K562 (cell line): ENCODE measurements around the gene NFE2. TPM values are rescaled to one million over a fixed set of nuclear protein-coding genes. Genes with fewer than 3 reads are reported as not detected.

Experiments
- SAFB ChIP-seq: fragments of 200-400 bp; formaldehyde crosslinking; IDR thresholded peaks from 2 replicates; pipeline ENCODE4 v1.6.1; 2017; ENCODE audit warnings: low read depth, low read length, borderline replicate concordance
- SLC30A9 ChIP-seq: fragments of 250-450 bp; sonication (Bioruptor Pico); IDR thresholded peaks from 2 replicates; pipeline ENCODE4 v1.8.0; 2022; ENCODE audit warnings: mild to moderate bottlenecking, moderate library complexity
- ZNF444 ChIP-seq: fragments of 250-450 bp; sonication (Bioruptor Pico); IDR thresholded peaks from 2 replicates; pipeline ENCODE4 v1.4.0; 2020; ENCODE audit warnings: mild to moderate bottlenecking, moderate library complexity
- polyA plus RNA-seq, 8 experiments: library from polyadenylated mRNA; depleted of rRNA in 4 of 8; stranded (reverse) in 5 of 8; unstranded in 3 of 8; fragments of >200 nt; fragmentation: Nextera tagmentation in 2 of 8; fragmentation: Illumina TruSeq in 1 of 8; extraction: Ambion mirVana in 2 of 8; extraction: Trizol in 1 of 8; gene quantifications; 2 replicates each; pipeline versions ENCODE4 v1.2.1 to v1.2.3, GENCODE V29; 2011 to 2014; ENCODE audit warnings: inconsistent platforms in 1 of 8, missing spikeins in 1 of 8
- total RNA-seq, 7 experiments: library from RNA; depleted of rRNA in 6 of 7; stranded (reverse); fragments of >200 nt in 6 of 7; fragmentation: Illumina TruSeq in 2 of 7; extraction: Trizol in 2 of 7; gene quantifications; 2 replicates each; pipeline versions ENCODE4 v1.2.1 to v1.2.3, GENCODE V29; 2011 to 2021; ENCODE audit warnings: low replicate concordance in 1 of 7
- TF ChIP-seq, protein P1 (sequence below): fragments of 250-450 bp; sonication (Bioruptor Pico); IDR thresholded peaks from 2 replicates; pipeline ENCODE4 v1.9.0; 2021; ENCODE audit warnings: mild to moderate bottlenecking
- TF ChIP-seq, protein P2 (sequence below), 2 experiments: fragments of 450-650 bp; IDR thresholded peaks; 2 replicates each; pipeline ENCODE4 v1.6.1; 2016; ENCODE audit warnings: mild to moderate bottlenecking in 2 of 2, borderline replicate concordance in 1 of 2, low read depth in 1 of 2, moderate library complexity in 1 of 2
- TF ChIP-seq, protein P3 (sequence below): fragments of 450-650 bp; IDR thresholded peaks from 2 replicates; pipeline ENCODE4 v1.6.1; 2016

Gene NFE2
- total and polyA plus RNA-seq, 9 of the 15 experiments (the other 6 are each of a cell fraction or from before 2014, with no cell fraction given) = 12.3 to 282 (median 208) TPM

DNA sequence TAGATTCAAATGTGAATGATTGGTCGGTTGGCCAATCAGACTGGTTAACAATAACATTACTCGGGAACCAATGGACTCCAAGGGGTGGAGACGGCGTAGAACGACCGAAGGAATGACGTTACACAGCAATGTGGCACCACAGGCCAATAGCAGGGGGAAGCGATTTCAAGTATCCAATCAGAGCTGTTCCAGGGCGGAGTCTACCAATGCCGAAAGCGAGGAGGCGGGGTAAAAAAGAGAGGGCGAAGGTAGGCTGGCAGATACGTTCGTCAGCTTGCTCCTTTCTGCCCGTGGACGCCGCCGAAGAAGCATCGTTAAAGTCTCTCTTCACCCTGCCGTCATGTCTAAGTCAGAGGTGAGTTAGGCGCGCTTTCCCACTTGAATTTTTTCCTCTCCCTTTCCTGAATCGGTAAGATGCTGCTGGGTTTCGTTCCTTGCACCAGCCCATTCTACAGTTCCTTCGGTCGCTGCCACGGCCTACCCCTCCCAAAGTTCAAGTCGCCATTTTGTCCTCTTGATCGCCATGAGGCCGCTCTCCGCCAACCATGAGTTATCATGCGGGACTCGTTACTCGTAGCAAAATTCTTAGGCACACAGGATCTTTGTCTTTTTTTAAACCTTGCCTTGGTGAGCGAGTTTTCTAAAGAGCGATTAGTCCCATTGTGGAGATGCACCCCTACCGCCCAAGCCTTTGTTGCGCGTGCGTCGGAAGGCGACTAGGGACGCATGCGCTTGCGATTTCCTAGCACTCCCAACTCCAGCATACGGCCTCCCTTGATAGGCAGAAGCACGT lies 20.2 kb downstream of the NFE2 start, which contains the start of gene HNRNPA1 (continued):
- no peak for TF ChIP-seq SAFB
- no peak for TF ChIP-seq SLC30A9
- TF ChIP-seq, protein P1, sequence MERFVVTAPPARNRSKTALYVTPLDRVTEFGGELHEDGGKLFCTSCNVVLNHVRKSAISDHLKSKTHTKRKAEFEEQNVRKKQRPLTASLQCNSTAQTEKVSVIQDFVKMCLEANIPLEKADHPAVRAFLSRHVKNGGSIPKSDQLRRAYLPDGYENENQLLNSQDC (CRISPR knock-in tag) = peak; percentile 91; the same call in 1 of the 2 replicates
- TF ChIP-seq ZNF444 (CRISPR knock-in tag) = no peak
- TF ChIP-seq, protein P2, sequence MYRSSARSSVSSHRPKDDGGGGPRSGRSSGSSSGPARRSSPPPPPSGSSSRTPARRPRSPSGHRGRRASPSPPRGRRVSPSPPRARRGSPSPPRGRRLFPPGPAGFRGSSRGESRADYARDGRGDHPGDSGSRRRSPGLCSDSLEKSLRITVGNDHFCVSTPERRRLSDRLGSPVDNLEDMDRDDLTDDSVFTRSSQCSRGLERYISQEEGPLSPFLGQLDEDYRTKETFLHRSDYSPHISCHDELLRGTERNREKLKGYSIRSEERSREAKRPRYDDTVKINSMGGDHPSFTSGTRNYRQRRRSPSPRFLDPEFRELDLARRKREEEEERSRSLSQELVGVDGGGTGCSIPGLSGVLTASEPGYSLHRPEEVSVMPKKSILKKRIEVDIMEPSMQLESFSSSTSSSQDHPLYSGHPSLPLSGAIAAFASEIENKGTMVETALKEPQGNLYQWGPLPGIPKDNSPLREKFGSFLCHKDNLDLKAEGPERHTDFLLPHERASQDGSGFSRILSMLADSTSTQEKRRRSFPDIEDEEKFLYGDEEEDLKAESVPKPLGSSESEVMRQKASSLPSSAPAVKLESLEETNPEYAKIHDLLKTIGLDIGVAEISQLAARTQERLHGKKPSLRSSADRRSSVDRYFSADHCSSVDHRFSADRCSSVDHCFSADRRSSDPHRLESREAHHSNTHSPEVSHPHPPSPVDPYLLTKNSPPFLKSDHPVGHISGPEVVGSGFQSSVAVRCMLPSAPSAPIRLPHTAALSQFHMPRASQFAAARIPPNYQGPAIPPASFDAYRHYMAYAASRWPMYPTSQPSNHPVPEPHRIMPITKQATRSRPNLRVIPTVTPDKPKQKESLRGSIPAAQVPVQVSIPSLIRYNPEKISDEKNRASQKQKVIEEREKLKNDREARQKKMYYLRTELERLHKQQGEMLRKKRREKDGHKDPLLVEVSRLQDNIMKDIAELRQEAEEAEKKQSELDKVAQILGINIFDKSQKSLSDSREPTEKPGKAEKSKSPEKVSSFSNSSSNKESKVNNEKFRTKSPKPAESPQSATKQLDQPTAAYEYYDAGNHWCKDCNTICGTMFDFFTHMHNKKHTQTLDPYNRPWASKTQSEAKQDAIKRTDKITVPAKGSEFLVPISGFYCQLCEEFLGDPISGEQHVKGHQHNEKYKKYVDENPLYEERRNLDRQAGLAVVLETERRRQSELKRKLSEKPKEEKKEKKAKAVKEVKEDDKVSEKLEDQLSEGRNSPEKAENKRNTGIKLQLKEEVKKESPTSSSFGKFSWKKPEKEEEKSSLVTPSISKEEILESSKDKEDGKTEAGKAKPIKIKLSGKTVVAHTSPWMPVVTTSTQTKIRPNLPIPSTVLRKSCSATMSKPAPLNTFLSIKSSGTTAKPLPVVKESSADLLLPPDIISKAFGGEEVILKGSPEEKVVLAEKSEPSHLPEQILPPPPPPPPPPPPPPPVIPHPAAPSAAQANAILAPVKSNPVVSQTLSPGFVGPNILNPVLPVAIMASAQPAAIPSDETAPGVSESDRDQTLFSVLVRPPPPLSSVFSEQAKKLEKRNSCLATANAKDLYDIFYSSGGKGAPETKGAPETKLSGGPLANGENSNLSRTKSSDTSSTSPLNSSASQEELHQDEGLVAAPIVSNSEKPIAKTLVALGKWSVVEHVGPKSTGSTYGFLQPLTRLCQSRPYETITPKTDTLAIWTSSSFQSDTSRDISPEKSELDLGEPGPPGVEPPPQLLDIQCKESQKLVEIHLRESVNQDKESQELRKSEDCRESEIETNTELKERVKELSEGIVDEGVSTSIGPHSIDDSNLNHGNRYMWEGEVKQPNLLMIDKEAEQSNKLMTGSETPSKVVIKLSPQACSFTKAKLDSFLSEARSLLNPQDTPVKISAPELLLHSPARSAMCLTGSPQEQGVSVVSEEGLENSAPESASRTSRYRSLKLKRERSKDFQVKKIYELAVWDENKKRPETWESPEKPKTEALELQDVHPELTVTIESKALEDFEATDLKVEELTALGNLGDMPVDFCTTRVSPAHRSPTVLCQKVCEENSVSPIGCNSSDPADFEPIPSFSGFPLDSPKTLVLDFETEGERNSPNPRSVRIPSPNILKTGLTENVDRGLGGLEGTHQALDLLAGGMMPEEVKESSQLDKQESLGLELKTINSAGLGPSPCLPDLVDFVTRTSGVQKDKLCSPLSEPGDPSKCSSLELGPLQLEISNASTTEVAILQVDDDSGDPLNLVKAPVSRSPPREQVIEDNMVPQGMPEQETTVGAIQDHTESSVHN (IDR thresholded peaks at IDR 0.05; ENCODE audit: borderline replicate concordance in 1 of 2, low read depth in 1 of 2) = no peak
- TF ChIP-seq, protein P3, sequence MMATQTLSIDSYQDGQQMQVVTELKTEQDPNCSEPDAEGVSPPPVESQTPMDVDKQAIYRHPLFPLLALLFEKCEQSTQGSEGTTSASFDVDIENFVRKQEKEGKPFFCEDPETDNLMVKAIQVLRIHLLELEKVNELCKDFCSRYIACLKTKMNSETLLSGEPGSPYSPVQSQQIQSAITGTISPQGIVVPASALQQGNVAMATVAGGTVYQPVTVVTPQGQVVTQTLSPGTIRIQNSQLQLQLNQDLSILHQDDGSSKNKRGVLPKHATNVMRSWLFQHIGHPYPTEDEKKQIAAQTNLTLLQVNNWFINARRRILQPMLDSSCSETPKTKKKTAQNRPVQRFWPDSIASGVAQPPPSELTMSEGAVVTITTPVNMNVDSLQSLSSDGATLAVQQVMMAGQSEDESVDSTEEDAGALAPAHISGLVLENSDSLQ = peak; percentile 99
